Tibial artery (tissue), 4 donors: ENCODE results near the gene ABCC3.

Experiments
- DNase-seq, 2 donors: peaks; one replicate each; pipeline ENCODE4 v3.0.0-alpha.2; 2019
- H3K27ac ChIP-seq, 2 donors: fragments of 200-600 bp; sonication (generic) in 1 of 2; 1 replicate in 1 of 2; 2 replicates in 1 of 2; pipeline ENCODE4 v1.5.1; 2018 to 2019; ENCODE audit warnings: mild to moderate bottlenecking in 1 of 2
- H3K27me3 ChIP-seq, 2 donors: fragments of 200-600 bp; sonication (generic) in 1 of 2; one replicate each; pipeline versions ENCODE4 v1.5.1 to v1.6.0; 2016 to 2019
- H3K36me3 ChIP-seq, 3 donors: fragments of 200-600 bp; sonication (generic) in 2 of 3; one replicate each; pipeline ENCODE4 v1.5.1; 2016 to 2019; ENCODE audit warnings: mild to moderate bottlenecking in 2 of 3
- H3K4me1 ChIP-seq, 4 donors: fragments of 200-600 bp; sonication (generic) in 2 of 4; 1 replicate in 3 of 4; 2 replicates in 1 of 4; pipeline ENCODE4 v1.5.1; 2016 to 2019
- H3K4me3 ChIP-seq, 2 donors: fragments of 200-600 bp; sonication (generic) in 1 of 2; 1 replicate in 1 of 2; 2 replicates in 1 of 2; pipeline ENCODE4 v1.5.1; 2018 to 2019; ENCODE audit warnings: mild to moderate bottlenecking in 2 of 2
- H3K9me3 ChIP-seq, 3 donors: fragments of 200-600 bp; sonication (generic) in 1 of 3; one replicate each; pipeline ENCODE4 v1.5.1; 2016 to 2019
- CTCF ChIP-seq, 2 experiments: fragments of 200-600 bp in 1 of 2; fragments of 450-650 bp in 1 of 2; IDR thresholded peaks; one replicate each; pipeline ENCODE4 v1.5.1; 2017 to 2019; ENCODE audit warnings: antibody characterized with exemption in 2 of 2, mild to moderate bottlenecking in 1 of 2, moderate library complexity in 1 of 2
- intact Hi-C: fragments of 100-400 bp; cut with DNase I; formaldehyde crosslinking; loops from one replicate; pipeline ENCODE4 v1.15.0; 2023; ENCODE audit warnings: low total_unique reads

ABCC3 gene

GRCh38 chr17:50687200-50688066 is 52.8 kb downstream of the ABCC3 start:
- no peaks in the 10 kb centered on the region for H3K27me3 ChIP-seq
- peaks cover 2 to 8% (median 6%) of the 10 kb centered on the region in 3 donors for H3K36me3 ChIP-seq
- TF ChIP-seq CTCF (IDR thresholded peaks at IDR 0.05) = no peak
- peak in 1 of 2 donors; percentile 76 for DNase-seq
- H3K9me3 ChIP-seq = no peaks in the 10 kb centered on the region
- H3K4me3 ChIP-seq = no peak overlapping the region
- peak overlapping the region; percentile 75 to 76 for H3K27ac ChIP-seq
- peaks cover 3 to 44% (median 35%) of the 10 kb centered on the region in 4 donors for H3K4me1 ChIP-seq
- intact Hi-C loops = loop anchor here (5.0 to 10.0 kb wide), 3 partner anchors 53 to 203 kb away; partner anchors contain the start of gene ABCC3

GRCh38 chr17:50688245-50688644 is 53.6 kb downstream of the ABCC3 start:
- Histone ChIP-seq H3K36me3 (peaks cover 6 to 17% (median 12%) of the 10 kb centered on the region in 3 donors), H3K9me3 (no peaks in the 10 kb centered on the region), H3K27ac (peak overlapping the region; percentile 2 to 75), H3K27me3 (no peaks in the 10 kb centered on the region), H3K4me1 (peaks cover 3 to 52% (median 37%) of the 10 kb centered on the region in 4 donors), H3K4me3 (no peak overlapping the region)
- intact Hi-C loops = loop anchor here (5.0 to 10.0 kb wide), 3 partner anchors 53 to 203 kb away; partner anchors contain the start of gene ABCC3
- DNase-seq = peak in 1 of 2 donors; percentile 57
- TF ChIP-seq CTCF (IDR thresholded peaks at IDR 0.05) = no peak

- peak in 1 of 2 donors; percentile 64 for DNase-seq
- Histone ChIP-seq H3K9me3 (no peaks in the 10 kb centered on the region), H3K4me1 (peaks cover 3 to 61% (median 38%) of the 10 kb centered on the region in 4 donors), H3K36me3 (peaks cover 8 to 25% (median 13%) of the 10 kb centered on the region in 3 donors), H3K27me3 (no peaks in the 10 kb centered on the region), H3K4me3 (no peak overlapping the region), H3K27ac (peak overlapping the region; percentile 2 to 23)
- TF ChIP-seq CTCF (IDR thresholded peaks at IDR 0.05) = no peak
- intact Hi-C loops = loop anchor here (5.0 to 10.0 kb wide), 3 partner anchors 54 to 204 kb away; partner anchors contain the start of gene ABCC3
Observed at GRCh38 chr17:50689251-50689650, 54.6 kb downstream of the ABCC3 start.

- TF ChIP-seq CTCF (IDR thresholded peaks at IDR 0.05) = no peak
- Histone ChIP-seq H3K36me3 (peaks cover 16 to 33% (median 23%) of the 10 kb centered on the region in 3 donors), H3K4me1 (peaks cover 3 to 68% (median 38%) of the 10 kb centered on the region in 4 donors), H3K9me3 (no peaks in the 10 kb centered on the region), H3K4me3 (no peak overlapping the region), H3K27me3 (no peaks in the 10 kb centered on the region), H3K27ac (peak overlapping the region in 1 of 2 donors; percentile 23)
- intact Hi-C loops = loop anchor here (5.0 to 10.0 kb wide), 3 partner anchors 55 to 205 kb away; partner anchors contain the start of gene ABCC3
- DNase-seq = peak in 1 of 2 donors; percentile 52
Observed at GRCh38 chr17:50689956-50690886, 55.5 kb downstream of the ABCC3 start.

GRCh38 chr17:50690887-50691549 is 56.3 kb downstream of the ABCC3 start:
- DNase-seq = peak in 1 of 2 donors; percentile 40
- Histone ChIP-seq H3K4me3 (no peak overlapping the region), H3K27ac (no peak overlapping the region), H3K36me3 (peaks cover 24 to 41% (median 31%) of the 10 kb centered on the region in 3 donors), H3K4me1 (peaks cover 3 to 64% (median 36%) of the 10 kb centered on the region in 4 donors), H3K27me3 (no peaks in the 10 kb centered on the region), H3K9me3 (no peaks in the 10 kb centered on the region)
- intact Hi-C loops = no loop called here
- no peak for TF ChIP-seq CTCF (IDR thresholded peaks at IDR 0.05)
